SH-SY5Y (cell line): ENCODE data around the gene OPRD1.

Experiments
- GATA2 ChIP-seq: IDR thresholded peaks from 2 replicates; pipeline ENCODE4 v1.6.1; 2011; ENCODE audit warnings: mild to moderate bottlenecking, low read depth, low read length
- GATA3 ChIP-seq: IDR thresholded peaks from 2 replicates; pipeline ENCODE4 v1.6.1; 2011; ENCODE audit warnings: low read depth, mild to moderate bottlenecking, low read length, moderate library complexity

Gene OPRD1

GRCh38 chr1:28860332-28861073 is 48.5 kb downstream of the OPRD1 start:
- TF ChIP-seq GATA2 = no peak
- no peak for TF ChIP-seq GATA3

DNA sequence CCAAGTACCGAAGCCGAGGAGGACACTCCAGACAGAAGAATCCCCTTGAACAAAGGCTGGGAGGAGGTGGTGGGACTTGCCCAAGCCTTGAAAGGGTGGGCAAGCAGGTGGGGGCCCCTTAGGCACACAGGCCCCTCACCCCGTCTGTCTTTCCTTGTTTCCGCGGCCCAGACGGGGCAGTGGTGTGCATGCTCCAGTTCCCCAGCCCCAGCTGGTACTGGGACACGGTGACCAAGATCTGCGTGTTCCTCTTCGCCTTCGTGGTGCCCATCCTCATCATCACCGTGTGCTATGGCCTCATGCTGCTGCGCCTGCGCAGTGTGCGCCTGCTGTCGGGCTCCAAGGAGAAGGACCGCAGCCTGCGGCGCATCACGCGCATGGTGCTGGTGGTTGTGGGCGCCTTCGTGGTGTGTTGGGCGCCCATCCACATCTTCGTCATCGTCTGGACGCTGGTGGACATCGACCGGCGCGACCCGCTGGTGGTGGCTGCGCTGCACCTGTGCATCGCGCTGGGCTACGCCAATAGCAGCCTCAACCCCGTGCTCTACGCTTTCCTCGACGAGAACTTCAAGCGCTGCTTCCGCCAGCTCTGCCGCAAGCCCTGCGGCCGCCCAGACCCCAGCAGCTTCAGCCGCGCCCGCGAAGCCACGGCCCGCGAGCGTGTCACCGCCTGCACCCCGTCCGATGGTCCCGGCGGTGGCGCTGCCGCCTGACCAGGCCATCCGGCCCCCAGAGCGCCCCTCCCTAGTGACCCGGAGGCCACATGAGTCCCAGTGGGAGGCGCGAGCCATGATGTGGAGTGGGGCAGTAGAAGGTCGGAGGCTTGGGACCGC is 50.8 kb downstream of the OPRD1 start:
- TF ChIP-seq GATA3 (no peak), GATA2 (no peak)

GRCh38 chr1:28864695-28865094 is 52.7 kb downstream of the OPRD1 start:
- TF ChIP-seq GATA2 (no peak), GATA3 (no peak)

DNA sequence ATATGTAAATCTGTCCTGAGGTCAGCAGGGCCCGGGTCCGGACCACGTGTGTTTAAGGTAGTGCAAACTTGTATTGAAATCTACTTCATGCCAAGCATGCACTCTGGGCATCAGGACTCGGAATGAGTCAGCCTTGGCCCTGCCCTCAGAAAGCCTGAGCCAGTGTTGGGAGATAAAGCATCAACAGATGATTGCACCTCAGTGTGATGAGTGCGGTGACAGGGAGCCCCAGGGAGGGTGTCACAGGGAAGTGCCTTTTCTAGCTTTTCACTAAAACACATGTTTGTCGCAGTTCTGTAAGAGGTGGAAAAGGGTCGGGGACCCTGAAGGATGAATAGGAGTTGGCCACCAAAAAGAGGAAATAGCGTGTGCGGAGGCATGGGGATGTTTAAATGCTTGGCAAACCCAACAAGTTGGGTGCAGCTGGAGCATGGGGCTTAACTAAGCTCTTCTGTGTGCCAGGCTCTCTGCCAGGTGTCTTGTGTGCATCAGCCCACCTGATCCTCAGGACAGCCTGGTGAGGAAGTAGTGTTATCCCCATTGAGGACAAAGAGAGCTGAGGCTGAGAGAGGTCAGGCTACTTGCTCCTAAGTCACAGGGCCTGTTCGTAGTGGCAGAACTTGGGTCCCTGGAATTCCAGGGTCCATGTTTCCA is 54.2 kb downstream of the OPRD1 start:
- TF ChIP-seq GATA3 (no peak), GATA2 (no peak)

GRCh38 chr1:28867850-28868249 is 55.9 kb downstream of the OPRD1 start:
- TF ChIP-seq GATA3 (no peak), GATA2 (no peak)

DNA sequence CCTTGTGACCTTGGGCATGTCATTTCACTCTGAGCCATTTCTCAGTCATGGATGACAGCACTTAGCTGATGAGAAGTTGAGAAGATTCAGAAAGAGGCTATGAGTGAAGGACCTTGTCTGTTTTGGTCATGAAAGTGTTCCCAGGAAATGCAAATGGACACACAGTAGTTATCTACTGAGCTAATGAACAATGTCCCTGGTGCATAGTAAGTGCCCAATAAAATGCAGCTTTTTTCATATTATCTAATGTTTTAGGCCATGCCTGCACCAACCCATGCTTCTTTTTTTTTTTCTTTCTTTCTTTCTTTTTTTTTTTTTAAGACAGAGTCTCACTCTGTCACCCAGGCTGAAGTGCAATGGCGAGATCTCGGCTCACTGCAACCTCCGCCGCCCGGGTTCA is 58.0 kb downstream of the OPRD1 start:
- TF ChIP-seq GATA3 (no peak), GATA2 (no peak)

GRCh38 chr1:28871631-28872401 is 59.8 kb downstream of the OPRD1 start:
- no peak for TF ChIP-seq GATA2
- TF ChIP-seq GATA3 = no peak

DNA sequence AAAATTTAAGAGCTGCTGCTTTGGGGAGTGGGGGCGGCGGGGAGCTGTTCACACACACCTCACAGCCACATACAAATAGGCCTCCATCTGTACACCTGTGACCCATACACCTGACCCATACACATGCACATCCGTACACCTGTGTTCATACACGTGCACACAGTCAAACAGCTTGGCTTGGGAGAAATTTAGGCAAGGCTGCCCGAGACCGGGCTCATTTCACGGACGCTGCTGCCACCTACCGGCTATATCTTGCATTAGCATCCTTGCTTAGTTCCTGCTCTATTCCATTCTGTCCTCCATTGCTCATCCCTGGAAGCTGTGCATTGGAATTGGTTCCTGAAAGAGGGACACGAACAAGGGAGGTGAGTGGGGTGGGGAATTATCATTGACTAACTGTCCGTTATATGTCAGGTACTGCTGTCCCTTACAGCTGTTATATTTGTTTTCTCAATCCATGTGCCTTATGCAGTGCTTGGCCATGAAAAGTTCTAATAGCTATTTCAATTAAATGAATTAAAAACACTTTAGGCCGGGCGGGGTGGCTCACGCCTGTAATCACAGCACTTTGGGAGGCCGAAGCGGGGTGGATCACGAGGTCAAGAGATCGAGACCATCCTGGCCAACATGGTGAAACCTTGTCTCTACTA is 65.3 kb downstream of the OPRD1 start:
- TF ChIP-seq GATA3 (no peak), GATA2 (no peak)

- TF ChIP-seq GATA2 (no peak), GATA3 (no peak)
These were observed 66.8 kb downstream of the OPRD1 start for GRCh38 chr1:28878796-28879195.

- TF ChIP-seq GATA2 = no peak
- no peak for TF ChIP-seq GATA3
These were observed 70.1 kb downstream of the OPRD1 start for GRCh38 chr1:28882009-28882628.

DNA sequence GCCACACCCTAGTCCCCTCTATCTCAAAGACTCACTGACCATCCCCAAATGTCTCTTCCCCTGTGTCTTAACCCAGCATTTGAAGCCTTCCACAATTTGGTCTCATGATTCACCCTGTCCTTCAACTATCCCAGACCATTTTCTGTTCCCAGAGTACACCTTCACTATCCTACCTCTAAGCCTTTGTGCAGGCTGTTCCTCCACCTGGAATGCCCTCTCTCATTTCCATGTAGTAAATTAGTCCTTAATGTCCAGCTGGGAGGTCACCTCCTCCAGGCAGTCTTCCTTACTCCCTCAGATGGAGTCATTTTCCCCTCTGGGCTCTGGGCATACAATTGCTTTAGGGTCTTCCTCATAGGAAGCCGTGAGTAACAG is 71.3 kb downstream of the OPRD1 start:
- TF ChIP-seq GATA3 (no peak), GATA2 (no peak)

DNA sequence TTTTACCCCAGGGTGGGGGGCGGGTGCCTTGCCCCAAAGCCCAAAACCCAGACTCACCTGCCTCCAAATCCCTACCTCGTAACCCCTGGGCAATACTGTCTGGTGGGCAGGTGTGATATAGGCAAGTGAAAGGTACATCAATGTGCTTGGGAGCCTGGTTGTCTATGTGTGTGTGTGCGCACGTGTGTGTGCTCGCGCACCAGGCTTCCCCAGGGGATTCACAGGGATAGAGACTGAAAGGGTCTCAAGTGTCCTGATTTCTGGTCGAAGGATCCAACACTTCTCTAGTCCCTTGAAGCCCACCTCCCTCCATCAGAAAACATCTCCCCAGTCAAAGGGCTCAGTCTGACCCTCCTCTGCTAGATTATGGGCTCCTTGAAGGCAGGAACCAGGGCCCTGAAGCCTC is 73.5 kb downstream of the OPRD1 start:
- TF ChIP-seq GATA2 (no peak), GATA3 (no peak)
